ENCODE results near the gene SCARB1.

DNA sequence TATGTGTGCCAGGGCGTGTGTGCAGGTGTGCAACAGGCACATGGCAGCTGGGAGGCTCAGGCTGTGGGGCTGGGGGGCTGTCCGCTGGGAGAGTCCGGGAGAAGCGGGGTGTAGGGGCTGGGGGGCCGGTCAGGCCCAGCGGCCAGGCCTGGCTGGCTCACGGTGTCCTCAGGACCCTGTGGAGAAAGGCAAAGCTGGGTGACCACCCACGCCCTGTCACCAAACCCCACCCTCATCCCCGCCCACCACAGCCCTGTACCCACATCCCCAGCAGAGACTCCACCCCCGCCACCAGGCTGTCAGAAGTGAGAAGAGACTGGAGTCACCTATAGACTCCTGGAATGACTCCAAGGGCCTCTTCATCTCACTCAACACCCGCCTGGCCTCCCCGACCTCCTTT, 85.3 kb downstream of the SCARB1 start:
- TF ChIP-seq CTCF (IDR thresholded peaks at IDR 0.05; ENCODE audit: low read length) (no peak), EZH2 (optimal IDR thresholded peaks at IDR 0.05; ENCODE audit: low read depth, low read length) (no peak), EZH2phosphoT487 (IDR thresholded peaks at IDR 0.05; ENCODE audit: low read length) (no peak)
